ENCODE data around the gene HNRNPU.

GRCh38 chr1:244849189-244849866 is 15.0 kb downstream of the HNRNPU start:
- TF ChIP-seq POLR2A (IDR thresholded peaks at IDR 0.05) = no peak
- TF ChIP-seq CTCF (IDR thresholded peaks at IDR 0.05) = no peak
